HEK293 (cell line): ENCODE results near the gene ZC3H18.
A peak's percentile ranks its signal among the peaks of the same experiment; 100 is the strongest.

Experiments used
- CTCF ChIA-PET: fragments of 350-600 bp; formaldehyde crosslinking; extraction: SDS; loops from one replicate; lab custom pipeline; 2021; ENCODE audit warnings: antibody characterized with exemption; lab: Yijun Ruan, JAX
- POLR2A ChIA-PET: fragments of 300-600 bp; formaldehyde crosslinking; extraction: SDS; loops from one replicate; lab custom pipeline; 2020; ENCODE audit warnings: antibody characterized with exemption, inconsistent platforms; lab: Yijun Ruan, JAX
- H3K27ac ChIP-seq: fragments of 200-500 bp; sonication (Bioruptor generic); 2 replicates; pipeline ENCODE4 v1.5.1; 2014; ENCODE audit warnings: low read depth, low read length, control low read depth, inconsistent platforms; ENCODE audit errors: extremely low read depth
- H3K36me3 ChIP-seq, 2 experiments: fragments of 200-500 bp in 1 of 2; sonication (Bioruptor generic) in 1 of 2; 1 replicate in 1 of 2; 2 replicates in 1 of 2; pipeline ENCODE4 v1.5.1; 2014 to 2017; ENCODE audit warnings: inconsistent platforms in 2 of 2, low read length in 2 of 2; ENCODE audit not compliant: control insufficient read depth in 2 of 2, insufficient read depth in 1 of 2
- H3K4me1 ChIP-seq: fragments of 200-500 bp; sonication (Bioruptor generic); 2 replicates; pipeline ENCODE4 v1.5.1; 2014; ENCODE audit warnings: mild to moderate bottlenecking, low read length, inconsistent platforms; ENCODE audit not compliant: control insufficient read depth, insufficient read depth
- H3K4me3 ChIP-seq: 2 replicates; pipeline ENCODE4 v1.5.1; 2011; ENCODE audit warnings: low read depth, mild to moderate bottlenecking, control low read depth, low read length, moderate library complexity
- H3K9me3 ChIP-seq: fragments of 200-500 bp; sonication (Bioruptor generic); 2 replicates; pipeline ENCODE4 v1.5.1; 2014; ENCODE audit warnings: low read depth, low read length, inconsistent platforms; ENCODE audit not compliant: control insufficient read depth, insufficient read depth
- IKZF3 ChIP-seq: fragments of 450-650 bp; IDR thresholded peaks from 2 replicates; pipeline ENCODE4 v1.5.0; 2018; ENCODE audit warnings: missing biosample characterization, mild to moderate bottlenecking, missing genetic modification characterization, moderate library complexity
- KLF1 ChIP-seq: fragments of 450-650 bp; formaldehyde crosslinking; IDR thresholded peaks from 2 replicates; pipeline ENCODE4 v1.5.1; 2016; ENCODE audit warnings: missing biosample characterization, missing genetic modification characterization
- KLF8 ChIP-seq: fragments of 450-650 bp; formaldehyde crosslinking; IDR thresholded peaks from 2 replicates; pipeline ENCODE4 v1.5.1; 2016; ENCODE audit warnings: missing biosample characterization, missing genetic modification characterization
- ZBTB20 ChIP-seq: fragments of 450-650 bp; formaldehyde crosslinking; IDR thresholded peaks from 2 replicates; pipeline ENCODE4 v1.5.1; 2016; ENCODE audit warnings: missing biosample characterization, missing genetic modification characterization
- ZBTB8A ChIP-seq: fragments of 450-650 bp; formaldehyde crosslinking; IDR thresholded peaks from 2 replicates; pipeline ENCODE4 v1.5.1; 2016; ENCODE audit warnings: missing biosample characterization, missing genetic modification characterization
- ZEB2 ChIP-seq: fragments of 450-650 bp; formaldehyde crosslinking; IDR thresholded peaks from 2 replicates; pipeline ENCODE4 v1.5.1; 2016; ENCODE audit warnings: missing biosample characterization, missing genetic modification characterization
- ZFP3 ChIP-seq: fragments of 450-650 bp; formaldehyde crosslinking; IDR thresholded peaks from 2 replicates; pipeline ENCODE4 v1.5.1; 2016; ENCODE audit warnings: low read depth, missing biosample characterization, missing genetic modification characterization
- ZNF121 ChIP-seq: fragments of 450-650 bp; formaldehyde crosslinking; IDR thresholded peaks from 2 replicates; pipeline ENCODE4 v1.5.1; 2016; ENCODE audit warnings: missing biosample characterization, missing genetic modification characterization
- ZNF16 ChIP-seq: fragments of 450-650 bp; formaldehyde crosslinking; IDR thresholded peaks from 2 replicates; pipeline ENCODE4 v1.5.1; 2016; ENCODE audit warnings: low read depth, missing biosample characterization, missing genetic modification characterization
- ZNF239 ChIP-seq: fragments of 450-650 bp; formaldehyde crosslinking; IDR thresholded peaks from 2 replicates; pipeline ENCODE4 v1.5.1; 2016; ENCODE audit warnings: missing biosample characterization, missing genetic modification characterization
- ZNF292 ChIP-seq: fragments of 450-650 bp; formaldehyde crosslinking; IDR thresholded peaks from 2 replicates; pipeline ENCODE4 v1.5.1; 2016; ENCODE audit warnings: low read depth, missing biosample characterization, missing genetic modification characterization, borderline replicate concordance
- ZNF37A ChIP-seq: fragments of 450-650 bp; IDR thresholded peaks from 2 replicates; pipeline ENCODE4 v1.5.1; 2018; ENCODE audit warnings: missing biosample characterization, missing genetic modification characterization
- ZNF394 ChIP-seq: fragments of 450-650 bp; formaldehyde crosslinking; IDR thresholded peaks from 2 replicates; pipeline ENCODE4 v1.5.1; 2016; ENCODE audit warnings: missing biosample characterization, missing genetic modification characterization, mild to moderate bottlenecking, moderate library complexity, borderline replicate concordance
- ZNF433 ChIP-seq: fragments of 450-650 bp; formaldehyde crosslinking; IDR thresholded peaks from 2 replicates; pipeline ENCODE4 v1.5.1; 2016; ENCODE audit warnings: missing biosample characterization, missing genetic modification characterization, low read depth
- ZNF48 ChIP-seq: fragments of 450-650 bp; formaldehyde crosslinking; IDR thresholded peaks from 2 replicates; pipeline ENCODE4 v1.5.1; 2016; ENCODE audit warnings: missing biosample characterization, missing genetic modification characterization
- ZNF560 ChIP-seq: fragments of 450-650 bp; formaldehyde crosslinking; IDR thresholded peaks from 2 replicates; pipeline ENCODE4 v1.5.1; 2017; ENCODE audit warnings: missing biosample characterization, missing genetic modification characterization, borderline replicate concordance
- ZNF747 ChIP-seq: fragments of 450-650 bp; formaldehyde crosslinking; IDR thresholded peaks from 2 replicates; pipeline ENCODE4 v1.5.1; 2016; ENCODE audit warnings: missing biosample characterization, missing genetic modification characterization
- TF ChIP-seq, protein P1 (sequence below): fragments of 450-650 bp; formaldehyde crosslinking; IDR thresholded peaks from 2 replicates; pipeline ENCODE4 v1.5.1; 2016; ENCODE audit warnings: missing biosample characterization, missing genetic modification characterization
- TF ChIP-seq, protein P2 (sequence below): fragments of 450-650 bp; formaldehyde crosslinking; IDR thresholded peaks from 2 replicates; pipeline ENCODE4 v1.5.1; 2016; ENCODE audit warnings: missing biosample characterization, missing genetic modification characterization
- TF ChIP-seq, protein P3 (sequence below): fragments of 450-650 bp; formaldehyde crosslinking; IDR thresholded peaks from 2 replicates; pipeline ENCODE4 v1.5.1; 2016; ENCODE audit warnings: missing biosample characterization, missing genetic modification characterization

The ZC3H18 gene

DNA sequence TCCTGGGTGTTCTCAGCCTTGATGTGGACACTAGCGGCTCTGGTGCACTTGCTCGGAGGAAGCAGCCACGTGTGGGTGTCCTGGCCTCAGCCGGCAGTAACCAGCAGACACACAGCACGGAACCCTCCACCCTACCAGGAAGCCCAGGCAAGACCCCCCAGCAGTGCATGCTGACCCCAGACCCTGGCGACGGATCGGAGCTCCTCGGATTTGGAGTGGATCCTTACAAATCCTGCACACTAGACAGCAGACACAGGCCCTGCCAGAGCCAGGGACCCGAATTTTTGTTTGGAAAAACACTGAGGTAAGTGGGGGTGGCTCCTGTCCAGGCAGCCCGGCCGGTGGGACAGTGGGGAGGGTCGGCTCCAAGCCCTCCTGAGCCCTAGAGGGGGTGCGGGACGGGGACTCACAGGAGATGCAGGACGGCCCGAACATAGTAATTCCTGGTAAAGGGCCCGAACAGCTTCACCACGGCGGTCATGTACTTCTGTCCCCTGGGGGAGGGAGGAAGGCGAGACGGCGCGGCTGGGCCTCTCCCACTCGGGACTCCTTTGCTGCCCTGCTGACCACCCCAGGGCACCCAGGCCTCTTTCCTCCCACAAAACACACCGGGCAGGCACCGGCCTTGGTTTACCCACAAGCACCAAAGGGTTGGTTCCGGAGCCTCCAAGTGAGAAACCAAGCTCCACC is 76.3 kb downstream of the ZC3H18 start:
- Histone ChIP-seq H3K36me3 (peaks cover 0 to 27% of the 10 kb centered on the region in 2 experiments; a peak in 2 of 3 replicates), H3K9me3 (no peaks in the 10 kb centered on the region), H3K27ac (no peak overlapping the region), H3K4me1 (peaks cover 7% of the 10 kb centered on the region; the same call in 1 of the 2 replicates)
- ChIA-PET POLR2A (interaction anchor here (0.6 kb wide), 1 partner anchor 545 kb away, joined by 4 read pairs; no protein-coding TSS in a partner anchor), CTCF (interaction anchor here (0.7 kb wide), 1 partner anchor 91 kb away, joined by 3 read pairs; no protein-coding TSS in a partner anchor)
- TF ChIP-seq, protein P1, sequence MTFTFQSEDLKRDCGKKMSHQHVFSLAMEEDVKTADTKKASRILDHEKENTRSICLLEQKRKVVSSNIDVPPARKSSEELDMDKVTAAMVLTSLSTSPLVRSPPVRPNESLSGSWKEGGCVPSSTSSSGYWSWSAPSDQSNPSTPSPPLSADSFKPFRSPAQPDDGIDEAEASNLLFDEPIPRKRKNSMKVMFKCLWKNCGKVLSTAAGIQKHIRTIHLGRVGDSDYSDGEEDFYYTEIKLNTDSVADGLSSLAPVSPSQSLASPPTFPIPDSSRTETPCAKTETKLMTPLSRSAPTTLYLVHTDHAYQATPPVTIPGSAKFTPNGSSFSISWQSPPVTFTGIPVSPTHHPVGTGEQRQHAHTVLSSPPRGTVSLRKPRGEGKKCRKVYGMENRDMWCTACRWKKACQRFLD (tag by site-specific recombination) = no peak
- TF ChIP-seq ZNF16 (tag by site-specific recombination) (no peak), ZNF239 (tag by site-specific recombination) (no peak), KLF1 (tag by site-specific recombination) (no peak), ZEB2 (tag by site-specific recombination) (no peak), ZNF433 (no peak), ZNF48 (tag by site-specific recombination) (no peak), ZFP3 (no peak), ZNF292 (no peak), KLF8 (tag by site-specific recombination) (no peak), ZNF747 (no peak), ZNF560 (tag by site-specific recombination) (no peak), ZNF37A (tag by site-specific recombination) (no peak), IKZF3 (tag by site-specific recombination) (no peak)
- TF ChIP-seq, protein P2, sequence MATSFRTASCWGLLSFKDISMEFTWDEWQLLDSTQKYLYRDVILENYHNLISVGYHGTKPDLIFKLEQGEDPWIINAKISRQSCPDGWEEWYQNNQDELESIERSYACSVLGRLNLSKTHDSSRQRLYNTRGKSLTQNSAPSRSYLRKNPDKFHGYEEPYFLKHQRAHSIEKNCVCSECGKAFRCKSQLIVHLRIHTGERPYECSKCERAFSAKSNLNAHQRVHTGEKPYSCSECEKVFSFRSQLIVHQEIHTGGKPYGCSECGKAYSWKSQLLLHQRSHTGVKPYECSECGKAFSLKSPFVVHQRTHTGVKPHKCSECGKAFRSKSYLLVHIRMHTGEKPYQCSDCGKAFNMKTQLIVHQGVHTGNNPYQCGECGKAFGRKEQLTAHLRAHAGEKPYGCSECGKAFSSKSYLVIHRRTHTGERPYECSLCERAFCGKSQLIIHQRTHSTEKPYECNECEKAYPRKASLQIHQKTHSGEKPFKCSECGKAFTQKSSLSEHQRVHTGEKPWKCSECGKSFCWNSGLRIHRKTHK = no peak
- TF ChIP-seq, all 188 proteins: peak for 0
- no peak overlapping the region for H3K4me3 ChIP-seq

DNA sequence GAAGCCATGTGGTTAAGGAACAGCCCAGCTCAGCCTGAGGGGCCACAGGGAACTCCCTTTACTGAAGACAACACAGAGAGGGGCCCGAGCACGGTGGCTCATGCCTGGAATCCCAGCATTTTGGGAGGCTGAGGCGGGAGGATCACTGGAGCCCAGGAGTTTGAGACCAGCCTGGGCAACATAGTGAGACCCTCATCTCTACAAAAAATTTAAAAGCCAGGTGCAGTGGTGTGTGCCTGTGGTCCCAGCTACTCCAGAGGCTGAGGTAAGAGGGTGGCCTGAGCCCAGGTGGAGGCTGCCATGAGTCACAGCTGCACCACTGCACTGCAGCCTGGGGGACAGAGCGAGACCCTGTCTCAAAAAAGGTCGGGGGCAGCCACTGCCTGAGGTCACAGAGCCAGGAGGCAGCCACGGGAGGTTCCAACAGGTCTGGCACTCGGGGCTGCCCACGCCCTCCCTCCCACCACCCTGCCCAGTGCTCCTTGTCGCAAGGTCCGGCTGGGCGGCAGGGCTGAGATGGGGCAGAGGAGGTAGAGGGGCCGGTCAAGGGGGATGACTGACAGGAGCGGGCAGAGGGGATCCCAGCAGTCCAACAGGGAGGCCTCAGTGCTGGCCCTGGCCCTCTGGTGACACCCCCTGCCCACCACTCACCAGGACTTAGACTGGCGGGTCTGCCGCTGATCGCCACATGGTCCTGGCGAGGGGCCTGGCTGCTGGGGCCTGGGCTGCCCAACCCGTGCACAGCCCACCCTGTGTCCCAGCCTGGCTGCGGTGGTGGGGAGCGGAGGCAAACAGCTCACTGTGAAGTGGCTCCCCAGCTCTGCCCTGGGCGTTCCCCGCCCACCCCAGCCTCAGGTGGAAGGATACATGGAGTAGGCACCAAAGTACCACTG is 77.2 kb downstream of the ZC3H18 start:
- no peak overlapping the region for H3K4me3 ChIP-seq
- CTCF ChIA-PET = interaction anchor here (0.7 kb wide), 1 partner anchor 90 kb away, joined by 3 read pairs; no protein-coding TSS in a partner anchor
- TF ChIP-seq KLF1 (tag by site-specific recombination) (no peak), ZNF121 (tag by site-specific recombination) (peak; percentile 84), ZBTB20 (tag by site-specific recombination) (no peak), ZNF394 (tag by site-specific recombination) (peak; percentile 68; the same call in 1 of the 2 replicates), ZBTB8A (tag by site-specific recombination) (0 out of 2 replicates have a peak, but pooled peaks have one; percentile 22)
- TF ChIP-seq, protein P3, sequence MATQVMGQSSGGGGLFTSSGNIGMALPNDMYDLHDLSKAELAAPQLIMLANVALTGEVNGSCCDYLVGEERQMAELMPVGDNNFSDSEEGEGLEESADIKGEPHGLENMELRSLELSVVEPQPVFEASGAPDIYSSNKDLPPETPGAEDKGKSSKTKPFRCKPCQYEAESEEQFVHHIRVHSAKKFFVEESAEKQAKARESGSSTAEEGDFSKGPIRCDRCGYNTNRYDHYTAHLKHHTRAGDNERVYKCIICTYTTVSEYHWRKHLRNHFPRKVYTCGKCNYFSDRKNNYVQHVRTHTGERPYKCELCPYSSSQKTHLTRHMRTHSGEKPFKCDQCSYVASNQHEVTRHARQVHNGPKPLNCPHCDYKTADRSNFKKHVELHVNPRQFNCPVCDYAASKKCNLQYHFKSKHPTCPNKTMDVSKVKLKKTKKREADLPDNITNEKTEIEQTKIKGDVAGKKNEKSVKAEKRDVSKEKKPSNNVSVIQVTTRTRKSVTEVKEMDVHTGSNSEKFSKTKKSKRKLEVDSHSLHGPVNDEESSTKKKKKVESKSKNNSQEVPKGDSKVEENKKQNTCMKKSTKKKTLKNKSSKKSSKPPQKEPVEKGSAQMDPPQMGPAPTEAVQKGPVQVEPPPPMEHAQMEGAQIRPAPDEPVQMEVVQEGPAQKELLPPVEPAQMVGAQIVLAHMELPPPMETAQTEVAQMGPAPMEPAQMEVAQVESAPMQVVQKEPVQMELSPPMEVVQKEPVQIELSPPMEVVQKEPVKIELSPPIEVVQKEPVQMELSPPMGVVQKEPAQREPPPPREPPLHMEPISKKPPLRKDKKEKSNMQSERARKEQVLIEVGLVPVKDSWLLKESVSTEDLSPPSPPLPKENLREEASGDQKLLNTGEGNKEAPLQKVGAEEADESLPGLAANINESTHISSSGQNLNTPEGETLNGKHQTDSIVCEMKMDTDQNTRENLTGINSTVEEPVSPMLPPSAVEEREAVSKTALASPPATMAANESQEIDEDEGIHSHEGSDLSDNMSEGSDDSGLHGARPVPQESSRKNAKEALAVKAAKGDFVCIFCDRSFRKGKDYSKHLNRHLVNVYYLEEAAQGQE (tag by site-specific recombination) = no peak

More for the DNA sequence above, 77.2 kb downstream of the ZC3H18 start:
- POLR2A ChIA-PET = interaction anchor here (0.6 to 1.1 kb wide), 2 partner anchors 10 to 546 kb away, joined by 4 read pairs; no protein-coding TSS in a partner anchor
- Histone ChIP-seq H3K4me1 (peaks cover 7% of the 10 kb centered on the region; the same call in 1 of the 2 replicates), H3K27ac (no peak overlapping the region), H3K9me3 (no peaks in the 10 kb centered on the region), H3K36me3 (peaks cover 0 to 27% of the 10 kb centered on the region in 2 experiments; a peak in 2 of 3 replicates)
